T-helper 1 cell treated with Interleukin-12 subunit alpha and Interleukin-12 subunit beta and Interleukin-4 antibody, amounts not matched to agents 30 μg/mL and 1 μg/mL, for 36 hours (primary cell): ENCODE results near the gene PMM2.
A peak's percentile ranks its signal among the peaks of the same experiment; 100 is the strongest.
"Not testable (repeated sequence)": the region's sequence is repeated elsewhere in the genome, so short reads cannot be mapped to it uniquely, and the experiment has no call there.

Source experiments
- H3K27ac Mint-ChIP-seq: one replicate; pipeline ENCODE4 v1.8.0; 2021; ENCODE audit warnings: mild to moderate bottlenecking, mixed read lengths
- H3K27me3 Mint-ChIP-seq: one replicate; pipeline ENCODE4 v1.8.0; 2021; ENCODE audit warnings: low read depth, mixed read lengths
- H3K36me3 Mint-ChIP-seq: one replicate; pipeline ENCODE4 v1.8.0; 2021; ENCODE audit warnings: low read depth, mixed read lengths
- H3K4me1 Mint-ChIP-seq: one replicate; pipeline ENCODE4 v1.8.0; 2021; ENCODE audit warnings: low read depth, mixed read lengths
- H3K4me3 Mint-ChIP-seq: one replicate; pipeline ENCODE4 v1.8.0; 2021; ENCODE audit warnings: mild to moderate bottlenecking, moderate library complexity, mixed read lengths
- H3K9me3 Mint-ChIP-seq: one replicate; pipeline ENCODE4 v1.8.0; 2021; ENCODE audit warnings: mixed read lengths

Gene PMM2

GRCh38 chr16:8869212-8869987 lies 71.8 kb downstream of the PMM2 start:
- Mint-ChIP-seq H3K27me3 (no peaks in the 10 kb centered on the region), H3K27ac (peak overlapping the region; percentile 91), H3K36me3 (peaks cover 2% of the 10 kb centered on the region), H3K4me3 (peak overlapping the region; percentile 95), H3K4me1 (peaks cover 31% of the 10 kb centered on the region), H3K9me3 (no peaks in the 10 kb centered on the region)

GRCh38 chr16:8869988-8870241 lies 72.3 kb downstream of the PMM2 start:
- not testable (repeated sequence) for H3K36me3 Mint-ChIP-seq, H3K9me3 Mint-ChIP-seq, H3K27me3 Mint-ChIP-seq, H3K27ac Mint-ChIP-seq
- peaks cover 32% of the 10 kb centered on the region for H3K4me1 Mint-ChIP-seq
- H3K4me3 Mint-ChIP-seq: peak overlapping the region; percentile 95

DNA sequence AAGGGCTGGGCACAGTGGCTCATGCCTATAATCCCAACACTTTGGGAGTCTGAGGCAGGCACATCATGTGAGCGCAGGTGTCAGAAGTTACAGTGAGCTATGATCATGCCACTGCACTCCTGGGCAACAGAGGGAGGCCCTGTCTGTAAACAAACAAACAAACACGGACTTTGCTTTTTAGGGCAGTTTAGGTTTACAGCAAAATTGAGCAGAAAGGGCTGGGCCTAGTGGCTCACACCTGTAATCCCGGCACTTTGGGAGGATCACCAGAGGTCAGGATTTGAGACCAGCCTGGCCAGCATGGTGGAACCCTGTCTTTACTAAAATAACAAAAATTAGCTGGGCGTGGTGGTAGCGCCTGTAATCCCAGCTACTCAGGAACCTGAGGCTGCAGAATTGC lies 74.4 kb downstream of the PMM2 start:
- peaks cover 22% of the 10 kb centered on the region for H3K4me1 Mint-ChIP-seq
- H3K9me3 Mint-ChIP-seq: no peaks in the 10 kb centered on the region
- H3K27ac Mint-ChIP-seq: no peak overlapping the region
- no peaks in the 10 kb centered on the region for H3K27me3 Mint-ChIP-seq
- H3K4me3 Mint-ChIP-seq: no peak overlapping the region
- peaks cover 2% of the 10 kb centered on the region for H3K36me3 Mint-ChIP-seq

- Mint-ChIP-seq H3K4me3 (no peak overlapping the region), H3K4me1 (peaks cover 20% of the 10 kb centered on the region), H3K27ac (no peak overlapping the region), H3K36me3 (no peaks in the 10 kb centered on the region), H3K27me3 (no peaks in the 10 kb centered on the region), H3K9me3 (no peaks in the 10 kb centered on the region)
Measured at GRCh38 chr16:8872967-8873865, 75.6 kb downstream of the PMM2 start.

DNA sequence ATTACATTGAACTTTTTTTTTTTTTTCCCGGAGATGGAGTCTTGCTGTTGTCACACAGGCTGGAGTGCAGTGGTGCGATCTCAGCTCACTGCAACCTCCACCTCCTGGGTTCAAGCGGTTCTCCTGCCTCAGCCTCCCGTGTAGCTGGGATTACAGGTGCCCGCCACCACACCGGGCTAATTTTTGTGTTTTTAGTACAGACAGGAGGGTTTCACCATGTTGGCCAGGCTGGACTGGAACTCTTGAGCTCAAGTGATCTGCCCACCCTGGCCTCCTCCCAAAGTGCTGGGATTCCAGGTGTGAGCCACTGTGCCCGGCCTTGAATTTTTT lies 76.2 kb downstream of the PMM2 start:
- not testable (repeated sequence) for H3K27me3 Mint-ChIP-seq, H3K9me3 Mint-ChIP-seq, H3K36me3 Mint-ChIP-seq, H3K4me3 Mint-ChIP-seq, H3K27ac Mint-ChIP-seq
- peaks cover 20% of the 10 kb centered on the region for H3K4me1 Mint-ChIP-seq

DNA sequence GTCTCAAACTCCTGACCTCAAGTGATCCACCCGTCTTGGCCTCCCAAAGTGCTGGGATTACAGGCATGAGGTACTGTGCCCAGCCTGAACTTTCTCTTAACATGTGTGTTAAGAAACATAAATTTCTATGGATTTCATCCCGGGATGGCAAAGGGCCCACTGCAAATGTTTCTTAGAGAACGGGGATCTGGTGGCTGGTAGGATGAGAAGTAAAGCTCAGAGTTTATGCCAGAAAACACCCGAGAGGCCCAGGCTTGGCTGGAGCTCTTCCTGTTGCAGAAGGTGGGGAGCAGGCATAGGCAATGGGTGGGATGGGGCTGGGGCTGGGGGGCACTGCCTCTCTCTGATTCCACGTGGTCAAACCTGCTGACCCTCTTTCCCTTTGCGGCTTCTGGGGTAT lies 76.7 kb downstream of the PMM2 start:
- Mint-ChIP-seq H3K36me3 (no peaks in the 10 kb centered on the region), H3K9me3 (no peaks in the 10 kb centered on the region), H3K4me1 (peaks cover 17% of the 10 kb centered on the region), H3K27me3 (no peaks in the 10 kb centered on the region), H3K4me3 (no peak overlapping the region), H3K27ac (no peak overlapping the region)

DNA sequence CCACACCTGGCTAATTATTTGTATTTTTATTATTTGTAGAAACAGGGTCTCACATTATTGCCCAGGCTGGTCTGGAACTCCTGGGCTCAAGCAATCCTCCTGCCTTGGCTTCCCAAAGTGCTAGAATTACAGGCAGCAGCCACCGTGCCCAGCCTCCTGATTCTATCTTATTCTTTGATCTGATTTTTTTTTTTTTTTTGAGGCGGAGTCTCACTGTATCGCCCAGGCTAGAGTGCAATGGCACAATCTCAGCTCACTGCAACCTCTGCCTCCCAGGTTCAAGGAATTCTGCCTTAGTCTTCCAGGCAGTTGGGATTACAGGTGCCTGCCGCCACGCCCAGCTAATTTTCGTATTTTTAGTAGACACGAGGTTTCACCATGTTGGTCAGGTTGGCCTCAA lies 77.7 kb downstream of the PMM2 start:
- H3K27me3 Mint-ChIP-seq, H3K27ac Mint-ChIP-seq, H3K4me3 Mint-ChIP-seq, H3K9me3 Mint-ChIP-seq, H3K36me3 Mint-ChIP-seq: not testable (repeated sequence)
- H3K4me1 Mint-ChIP-seq: peaks cover 20% of the 10 kb centered on the region

GRCh38 chr16:8877894-8878522 lies 80.4 kb downstream of the PMM2 start:
- Mint-ChIP-seq H3K27me3 (no peaks in the 10 kb centered on the region), H3K36me3 (no peaks in the 10 kb centered on the region), H3K27ac (no peak overlapping the region), H3K4me3 (no peak overlapping the region), H3K4me1 (peaks cover 13% of the 10 kb centered on the region), H3K9me3 (no peaks in the 10 kb centered on the region)

DNA sequence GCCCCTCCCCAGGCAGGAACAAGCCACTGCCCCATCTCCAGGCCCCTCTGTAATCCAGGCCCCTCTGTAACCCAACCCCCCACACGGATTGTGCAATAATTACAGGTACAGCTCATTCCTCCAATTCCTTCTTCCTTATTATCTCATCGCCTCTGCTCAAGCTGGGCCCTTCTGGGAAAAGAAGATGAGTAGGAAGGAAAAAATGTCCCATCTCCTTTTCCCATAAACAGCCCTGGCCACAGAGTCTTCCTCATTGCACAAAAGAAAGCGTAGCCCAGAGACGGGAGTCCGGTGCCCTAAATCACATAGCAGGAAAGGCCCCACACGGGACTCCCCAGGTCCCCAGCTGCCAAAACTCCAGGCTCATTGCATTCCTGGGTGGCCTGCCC lies 80.9 kb downstream of the PMM2 start:
- no peaks in the 10 kb centered on the region for H3K27me3 Mint-ChIP-seq
- no peaks in the 10 kb centered on the region for H3K36me3 Mint-ChIP-seq
- H3K4me1 Mint-ChIP-seq: peaks cover 13% of the 10 kb centered on the region
- no peak overlapping the region for H3K4me3 Mint-ChIP-seq
- no peaks in the 10 kb centered on the region for H3K9me3 Mint-ChIP-seq
- no peak overlapping the region for H3K27ac Mint-ChIP-seq

- H3K36me3 Mint-ChIP-seq: no peaks in the 10 kb centered on the region
- no peaks in the 10 kb centered on the region for H3K9me3 Mint-ChIP-seq
- H3K4me3 Mint-ChIP-seq: no peak overlapping the region
- no peaks in the 10 kb centered on the region for H3K27me3 Mint-ChIP-seq
- H3K27ac Mint-ChIP-seq: no peak overlapping the region
- H3K4me1 Mint-ChIP-seq: peaks cover 10% of the 10 kb centered on the region
Measured at GRCh38 chr16:8880839-8881510, 83.3 kb downstream of the PMM2 start.

- Mint-ChIP-seq H3K27me3 (no peaks in the 10 kb centered on the region), H3K4me3 (no peak within 1 kb of the TSS), H3K36me3 (peaks cover 4% of the 10 kb centered on the region), H3K27ac (no peak within 1 kb of the TSS), H3K4me1 (peaks cover 10% of the 10 kb centered on the region), H3K9me3 (no peaks in the 10 kb centered on the region)
Measured at GRCh38 chr16:8882041-8882617, 84.5 kb downstream of the PMM2 start, which contains the start of gene LITAFD. Gene LITAFD, plus strand, starts transcription at chr16:8882351. Its CDS starts 2,005 bp downstream, at chr16:8884356.

DNA sequence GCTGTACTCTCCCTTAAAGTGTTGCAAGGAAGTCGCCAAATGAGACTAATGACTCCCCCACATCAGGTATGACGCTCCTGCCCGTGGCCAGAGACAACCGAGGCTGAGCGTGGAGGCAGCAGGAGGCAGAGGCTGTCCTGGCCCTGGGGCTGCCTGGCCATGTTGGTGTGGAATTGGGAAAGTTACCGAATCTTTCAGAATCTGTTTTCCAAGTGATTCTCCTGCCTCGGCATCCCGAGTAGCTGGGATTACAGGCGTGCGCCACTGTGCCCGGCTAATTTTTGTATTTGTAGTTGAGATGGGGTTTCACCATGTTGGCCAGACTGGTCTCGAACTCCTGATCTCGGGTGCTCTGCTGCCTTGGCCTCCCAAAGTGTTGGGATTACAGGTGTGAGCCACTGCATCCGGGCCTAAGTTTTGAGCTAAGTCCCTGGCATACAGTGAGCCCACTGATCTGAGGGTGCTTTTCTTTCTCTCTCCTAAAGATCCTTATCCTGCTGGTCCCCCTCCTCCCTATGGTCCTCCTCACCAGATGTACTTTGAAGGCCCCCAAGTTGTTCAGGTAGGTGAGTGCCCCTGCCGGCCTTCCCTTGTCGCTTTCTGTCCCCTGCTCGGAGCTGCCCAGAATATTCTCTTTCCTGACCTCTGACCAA lies 85.2 kb downstream of the PMM2 start:
- Mint-ChIP-seq H3K27me3 (no peaks in the 10 kb centered on the region), H3K9me3 (no peaks in the 10 kb centered on the region), H3K4me1 (peaks cover 9% of the 10 kb centered on the region), H3K27ac (no peak overlapping the region), H3K36me3 (peaks cover 7% of the 10 kb centered on the region), H3K4me3 (no peak overlapping the region)

DNA sequence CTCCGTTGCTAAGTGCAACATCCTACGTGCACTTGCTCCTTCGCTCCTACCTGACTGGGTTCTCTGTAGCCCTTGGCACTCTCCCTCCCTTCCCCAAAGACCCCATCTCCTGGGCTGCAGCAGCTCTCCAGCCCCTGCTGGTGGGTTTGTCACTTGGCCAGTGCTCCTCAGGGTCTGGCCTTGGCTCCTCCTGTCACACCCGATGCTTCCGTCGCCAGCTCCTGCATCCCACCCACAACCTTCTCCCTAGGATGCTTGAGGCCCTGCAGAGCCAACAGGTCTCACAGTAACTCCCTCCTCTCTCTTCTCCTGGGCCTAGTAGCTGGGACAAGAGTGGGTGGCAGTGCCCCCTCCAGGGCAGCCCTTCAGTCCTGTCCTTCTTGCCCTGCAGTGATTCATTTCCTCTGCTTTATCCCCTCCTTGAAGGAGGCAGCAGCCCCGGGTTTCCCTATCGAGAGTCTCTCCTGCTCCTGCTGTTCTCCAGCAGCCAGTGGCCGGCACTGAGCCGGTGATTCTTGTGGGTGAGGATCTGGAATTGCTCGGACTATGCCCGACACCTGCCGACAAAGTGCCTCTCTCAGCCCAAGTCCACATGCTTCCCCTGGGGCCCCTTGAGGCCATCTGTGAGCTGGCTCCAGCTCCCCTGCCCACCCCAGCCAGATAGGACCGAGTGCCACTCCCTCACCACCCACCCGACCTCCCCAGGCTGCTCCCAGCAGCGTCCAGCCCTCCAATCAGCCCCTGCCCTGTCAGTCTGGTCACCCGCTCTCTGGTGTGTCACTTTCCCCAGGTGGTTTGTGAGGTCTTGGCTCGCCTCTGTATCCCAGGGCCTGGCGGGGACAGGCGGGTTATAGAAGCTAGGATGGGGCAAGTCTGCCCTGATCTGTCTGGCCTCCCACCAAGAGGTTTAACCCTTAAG lies 88.3 kb downstream of the PMM2 start:
- Mint-ChIP-seq H3K36me3 (peaks cover 10% of the 10 kb centered on the region), H3K4me3 (no peak overlapping the region), H3K27ac (peak overlapping the region; percentile 8), H3K9me3 (no peaks in the 10 kb centered on the region), H3K27me3 (no peaks in the 10 kb centered on the region), H3K4me1 (peaks cover 2% of the 10 kb centered on the region)
